H1 (cell line): ENCODE measurements around the gene OTOP3. TPM values are rescaled to one million over a fixed set of nuclear protein-coding genes. Genes with fewer than 3 reads are reported as not detected.

ENCODE experiments used
- polyA plus RNA-seq, 7 experiments: library from polyadenylated mRNA; depleted of rRNA in 3 of 7; stranded (reverse) in 5 of 7; unstranded in 2 of 7; fragments of >200 nt in 5 of 7; fragments of 200-250 nt in 2 of 7; gene quantifications; 1 replicate in 5 of 7; 2 replicates in 1 of 7; 4 replicates in 1 of 7; pipeline versions ENCODE4 v1.2.1 to v1.2.3, GENCODE V29; 2011 to 2013; ENCODE audit warnings: missing spikeins in 2 of 7, mixed read lengths in 2 of 7
- total RNA-seq: library from RNA; stranded (reverse); fragmentation: NEBNext Ultra II Directional; extraction: Animal tissue kit (Norgen Biotek cat#: 25700); gene quantifications from 2 replicates; pipeline ENCODE4 v1.2.1, GENCODE V29; 2021
- TF ChIP-seq, protein P1 (sequence below), 3 experiments: IDR thresholded peaks; 1 replicate in 2 of 3; 2 replicates in 1 of 3; pipeline versions ENCODE4 v1.5.1 to v1.6.1; 2011; ENCODE audit warnings: low read length in 3 of 3, mild to moderate bottlenecking in 3 of 3, inconsistent platforms in 2 of 3, low read depth in 1 of 3, moderate library complexity in 1 of 3; ENCODE audit not compliant: insufficient read depth in 1 of 3; ENCODE audit errors: control extremely low read depth in 1 of 3

The OTOP3 gene
- total and polyA plus RNA-seq, 2 of the 8 experiments (the other 6 are each of a cell fraction or from before 2014, with no cell fraction given): 0.05 TPM; not detected in 1

DNA sequence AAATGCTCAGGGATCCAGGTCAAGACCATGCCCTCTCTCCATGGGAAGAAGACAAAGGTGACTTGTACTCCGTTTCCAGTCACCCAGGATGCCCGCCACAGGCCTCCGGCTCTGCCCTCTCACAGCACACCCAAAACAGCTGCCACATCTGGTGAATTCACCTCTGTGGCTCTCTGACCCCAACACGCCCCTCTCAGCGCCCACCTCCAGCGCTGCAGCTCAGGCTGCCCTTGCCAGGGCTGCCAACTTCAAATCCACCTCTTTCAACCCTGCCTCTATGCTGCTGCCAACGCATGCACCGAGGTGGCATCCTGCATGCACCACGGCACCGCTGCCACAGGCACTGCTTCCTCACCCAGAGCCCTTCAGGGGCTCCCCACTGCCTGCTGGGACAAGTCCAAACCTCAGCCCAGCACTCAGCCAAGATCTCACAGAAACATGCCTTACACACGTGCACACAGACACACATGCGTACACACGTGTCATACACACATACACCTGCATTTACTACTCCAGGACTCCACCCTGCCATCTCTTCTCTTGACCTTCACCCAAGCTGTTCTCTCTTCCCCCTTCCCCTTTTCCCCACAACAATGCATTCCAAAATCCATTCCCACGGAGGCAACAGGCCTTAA, 29.4 kb downstream of the OTOP3 start (continued):
- TF ChIP-seq, protein P1, sequence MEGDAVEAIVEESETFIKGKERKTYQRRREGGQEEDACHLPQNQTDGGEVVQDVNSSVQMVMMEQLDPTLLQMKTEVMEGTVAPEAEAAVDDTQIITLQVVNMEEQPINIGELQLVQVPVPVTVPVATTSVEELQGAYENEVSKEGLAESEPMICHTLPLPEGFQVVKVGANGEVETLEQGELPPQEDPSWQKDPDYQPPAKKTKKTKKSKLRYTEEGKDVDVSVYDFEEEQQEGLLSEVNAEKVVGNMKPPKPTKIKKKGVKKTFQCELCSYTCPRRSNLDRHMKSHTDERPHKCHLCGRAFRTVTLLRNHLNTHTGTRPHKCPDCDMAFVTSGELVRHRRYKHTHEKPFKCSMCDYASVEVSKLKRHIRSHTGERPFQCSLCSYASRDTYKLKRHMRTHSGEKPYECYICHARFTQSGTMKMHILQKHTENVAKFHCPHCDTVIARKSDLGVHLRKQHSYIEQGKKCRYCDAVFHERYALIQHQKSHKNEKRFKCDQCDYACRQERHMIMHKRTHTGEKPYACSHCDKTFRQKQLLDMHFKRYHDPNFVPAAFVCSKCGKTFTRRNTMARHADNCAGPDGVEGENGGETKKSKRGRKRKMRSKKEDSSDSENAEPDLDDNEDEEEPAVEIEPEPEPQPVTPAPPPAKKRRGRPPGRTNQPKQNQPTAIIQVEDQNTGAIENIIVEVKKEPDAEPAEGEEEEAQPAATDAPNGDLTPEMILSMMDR (IDR thresholded peaks at IDR 0.05; ENCODE audit: control extremely low read depth in 1 of 3, insufficient read depth in 1 of 3, low read depth in 1 of 3, low read length in 3 of 3): no peak
- TF ChIP-seq, all 59 proteins: peak for 0
